Activated B cell treated with CpG ODN at 0.5 μM for 24 hours (primary cell): Measurements from ENCODE around the gene KRTAP10-1. TPM values are rescaled to one million over a fixed set of nuclear protein-coding genes. Genes with fewer than 3 reads are reported as not detected.
"Not testable (repeated sequence)": the region's sequence is repeated elsewhere in the genome, so short reads cannot be mapped to it uniquely, and the experiment has no call there.

Experiments
- ATAC-seq: fragments of 200-7000 bp; cut with Tn5 transposase; one replicate; pipeline ENCODE4 v1.10.0; 2021; ENCODE audit warnings: low read depth, mild to moderate bottlenecking, moderate library complexity
- CTCF ChIA-PET: fragments of 350-600 bp; sonication (Branson Sonifier 250); formaldehyde crosslinking; loops from one replicate; lab custom pipeline; 2021; ENCODE audit warnings: antibody characterized with exemption; lab: Charles Lee
- POLR2A ChIA-PET: fragments of 350-600 bp; sonication (Branson Sonifier 250); formaldehyde crosslinking; loops from one replicate; lab custom pipeline; 2021; ENCODE audit warnings: antibody characterized with exemption; lab: Charles Lee
- DNase-seq: peaks from one replicate; pipeline ENCODE4 v3.0.0; 2022
- H3K27ac Mint-ChIP-seq: one replicate; pipeline ENCODE4 v1.8.0; 2020; ENCODE audit warnings: mixed read lengths
- H3K27me3 Mint-ChIP-seq: one replicate; pipeline ENCODE4 v1.8.0; 2021; ENCODE audit warnings: mixed read lengths
- H3K36me3 Mint-ChIP-seq: one replicate; pipeline ENCODE4 v1.8.0; 2021; ENCODE audit warnings: low read depth, mixed read lengths
- H3K4me1 Mint-ChIP-seq: one replicate; pipeline ENCODE4 v1.8.0; 2021; ENCODE audit warnings: mixed read lengths
- H3K4me3 Mint-ChIP-seq: one replicate; pipeline ENCODE4 v1.8.0; 2020; ENCODE audit warnings: mild to moderate bottlenecking, mixed read lengths
- H3K9me3 Mint-ChIP-seq: one replicate; pipeline ENCODE4 v1.8.0; 2020; ENCODE audit warnings: mixed read lengths
- intact Hi-C: fragments of 100-400 bp; cut with micrococcal nuclease; formaldehyde crosslinking; loops from one replicate; pipeline ENCODE4 v1.15.1; 2024
- total RNA-seq: library from RNA; stranded (reverse); gene quantifications from 2 replicates; pipeline ENCODE4 v1.2.3, GENCODE V29; 2022
- TF ChIP-seq, protein P1 (sequence below): fragments of 200-600 bp; IDR thresholded peaks from one replicate; pipeline ENCODE4 v1.8.0; 2022; ENCODE audit warnings: antibody characterized with exemption, mild to moderate bottlenecking

The KRTAP10-1 gene
- total RNA-seq, 1 donor from 2014 or later, result not detected

DNA sequence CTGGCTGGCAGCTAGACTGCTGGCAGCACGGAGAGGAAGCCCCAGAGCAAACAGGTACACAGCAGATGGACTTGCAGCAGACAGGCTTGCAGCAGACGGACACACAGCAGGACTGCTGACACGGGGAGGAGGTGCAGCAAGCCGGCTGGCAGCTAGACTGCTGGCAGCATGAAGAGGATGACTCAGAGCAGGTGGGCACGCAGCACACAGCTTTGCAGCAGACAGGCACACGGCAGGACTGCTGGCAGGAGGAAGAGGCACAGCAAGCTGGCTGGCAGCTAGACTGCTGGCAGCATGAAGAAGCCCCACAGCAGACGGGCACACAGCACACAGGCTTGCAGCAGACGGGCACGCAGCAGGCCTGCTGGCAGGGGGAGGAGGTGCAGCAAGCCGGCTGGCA, 10.8 kb upstream of the KRTAP10-1 start:
- ATAC-seq (no peak), DNase-seq (no peak)
- POLR2A ChIA-PET, result no interaction called here
- TF ChIP-seq, protein P1, sequence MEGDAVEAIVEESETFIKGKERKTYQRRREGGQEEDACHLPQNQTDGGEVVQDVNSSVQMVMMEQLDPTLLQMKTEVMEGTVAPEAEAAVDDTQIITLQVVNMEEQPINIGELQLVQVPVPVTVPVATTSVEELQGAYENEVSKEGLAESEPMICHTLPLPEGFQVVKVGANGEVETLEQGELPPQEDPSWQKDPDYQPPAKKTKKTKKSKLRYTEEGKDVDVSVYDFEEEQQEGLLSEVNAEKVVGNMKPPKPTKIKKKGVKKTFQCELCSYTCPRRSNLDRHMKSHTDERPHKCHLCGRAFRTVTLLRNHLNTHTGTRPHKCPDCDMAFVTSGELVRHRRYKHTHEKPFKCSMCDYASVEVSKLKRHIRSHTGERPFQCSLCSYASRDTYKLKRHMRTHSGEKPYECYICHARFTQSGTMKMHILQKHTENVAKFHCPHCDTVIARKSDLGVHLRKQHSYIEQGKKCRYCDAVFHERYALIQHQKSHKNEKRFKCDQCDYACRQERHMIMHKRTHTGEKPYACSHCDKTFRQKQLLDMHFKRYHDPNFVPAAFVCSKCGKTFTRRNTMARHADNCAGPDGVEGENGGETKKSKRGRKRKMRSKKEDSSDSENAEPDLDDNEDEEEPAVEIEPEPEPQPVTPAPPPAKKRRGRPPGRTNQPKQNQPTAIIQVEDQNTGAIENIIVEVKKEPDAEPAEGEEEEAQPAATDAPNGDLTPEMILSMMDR, result no peak
- Mint-ChIP-seq H3K36me3 (peaks cover 8% of the 10 kb centered on the region), H3K9me3 (peaks cover 12% of the 10 kb centered on the region), H3K4me3 (no peak overlapping the region), H3K4me1 (peaks cover 8% of the 10 kb centered on the region), H3K27me3 (peaks cover 35% of the 10 kb centered on the region), H3K27ac (peak overlapping the region; percentile 4)
- CTCF ChIA-PET, result no interaction called here
- intact Hi-C loops, result no loop called here

DNA sequence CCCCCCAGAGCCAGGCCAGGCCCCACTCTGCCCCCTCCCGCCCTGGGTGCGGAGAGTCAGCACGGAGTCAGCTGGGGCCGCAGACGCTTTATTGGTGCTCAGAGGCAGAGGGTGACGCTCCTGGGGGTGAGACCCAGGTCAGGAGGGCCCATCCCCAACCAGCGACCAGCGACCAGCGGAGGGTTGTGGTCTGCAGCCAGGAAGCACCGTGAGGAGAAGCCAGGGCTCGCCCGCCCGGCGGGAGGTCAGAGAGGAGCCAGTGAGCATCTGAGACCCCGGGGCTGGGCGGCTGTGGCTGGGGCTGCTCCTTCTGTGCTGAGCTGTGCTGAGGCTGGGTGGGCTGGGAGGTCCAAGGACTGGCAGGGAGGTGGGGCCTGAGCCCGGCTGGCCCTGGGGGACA, 10.3 kb upstream of the KRTAP10-1 start:
- intact Hi-C loops, CTCF ChIA-PET, H3K4me3 Mint-ChIP-seq, DNase-seq, H3K36me3 Mint-ChIP-seq, H3K27ac Mint-ChIP-seq, POLR2A ChIA-PET, ATAC-seq, H3K4me1 Mint-ChIP-seq: not testable (repeated sequence)
- H3K27me3 Mint-ChIP-seq, result peaks cover 35% of the 10 kb centered on the region
- H3K9me3 Mint-ChIP-seq, result peaks cover 17% of the 10 kb centered on the region

DNA sequence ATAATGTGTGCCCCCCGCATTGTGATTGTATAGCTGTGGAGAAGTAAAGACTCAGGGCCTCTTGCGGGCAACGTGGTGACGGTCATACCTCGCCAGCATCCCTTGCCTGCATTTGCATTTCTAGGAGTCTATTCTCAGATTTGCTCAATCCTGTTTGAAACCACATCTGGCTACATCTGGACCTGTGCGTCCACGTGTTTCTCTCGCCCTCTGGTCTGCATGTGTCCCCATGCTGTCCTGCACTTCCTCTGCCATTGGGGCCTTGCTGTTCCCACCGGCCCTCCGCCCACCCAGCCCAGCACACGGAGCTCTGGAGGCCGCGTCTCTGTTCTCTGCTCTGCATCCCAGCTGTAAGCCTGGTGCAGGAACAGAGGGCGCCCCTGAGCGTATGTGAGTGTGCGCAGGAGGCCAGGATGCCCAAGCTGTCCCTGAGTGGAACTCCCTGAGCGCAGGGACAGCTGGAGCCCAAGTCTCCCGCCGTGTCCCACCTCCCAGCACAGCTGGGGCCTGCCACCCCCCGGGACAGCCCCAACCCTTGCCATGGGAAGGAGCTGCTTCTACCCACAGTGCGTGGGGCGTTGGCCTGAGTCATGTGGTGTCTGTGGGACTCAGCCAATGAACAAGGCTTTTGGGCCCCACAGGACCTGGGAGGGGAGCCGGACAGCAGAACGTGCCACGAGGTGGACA, 9.7 kb upstream of the KRTAP10-1 start:
- DNase-seq (peak; percentile 12), ATAC-seq (no peak)
- Mint-ChIP-seq H3K27ac (no peak overlapping the region), H3K36me3 (peaks cover 8% of the 10 kb centered on the region), H3K4me1 (peaks cover 8% of the 10 kb centered on the region), H3K4me3 (no peak overlapping the region), H3K27me3 (peaks cover 35% of the 10 kb centered on the region), H3K9me3 (peaks cover 17% of the 10 kb centered on the region)
- TF ChIP-seq, protein P1, result no peak
- ChIA-PET POLR2A (no interaction called here), CTCF (no interaction called here)
- intact Hi-C loops, result no loop called here

DNA sequence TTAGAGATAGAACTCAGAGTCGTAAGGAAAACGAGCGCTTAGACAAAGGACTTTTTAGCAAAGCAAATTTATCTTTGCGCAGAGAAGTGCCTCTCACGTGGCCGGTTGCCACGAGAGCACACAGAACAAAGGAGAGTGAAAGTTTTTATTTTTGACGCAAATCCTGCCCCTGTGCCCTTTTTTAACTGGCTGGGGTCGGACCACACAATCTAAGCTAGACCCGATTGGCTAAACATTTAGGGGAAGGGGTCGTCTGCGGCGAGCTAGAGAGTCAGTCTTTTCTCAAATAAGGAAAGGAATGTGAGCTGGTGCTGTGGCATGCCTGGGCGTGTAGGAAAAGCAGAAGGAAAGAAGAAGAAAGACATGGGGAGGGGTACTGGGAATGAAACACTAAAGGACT, 8.9 kb upstream of the KRTAP10-1 start:
- Mint-ChIP-seq H3K4me3 (no peak overlapping the region), H3K9me3 (peaks cover 17% of the 10 kb centered on the region), H3K27ac (no peak overlapping the region), H3K36me3 (peaks cover 8% of the 10 kb centered on the region), H3K27me3 (peaks cover 35% of the 10 kb centered on the region), H3K4me1 (peaks cover 8% of the 10 kb centered on the region)
- TF ChIP-seq, protein P1, result no peak
- ChIA-PET CTCF (no interaction called here), POLR2A (no interaction called here)
- DNase-seq (no peak), ATAC-seq (no peak)
- intact Hi-C loops, result no loop called here

DNA sequence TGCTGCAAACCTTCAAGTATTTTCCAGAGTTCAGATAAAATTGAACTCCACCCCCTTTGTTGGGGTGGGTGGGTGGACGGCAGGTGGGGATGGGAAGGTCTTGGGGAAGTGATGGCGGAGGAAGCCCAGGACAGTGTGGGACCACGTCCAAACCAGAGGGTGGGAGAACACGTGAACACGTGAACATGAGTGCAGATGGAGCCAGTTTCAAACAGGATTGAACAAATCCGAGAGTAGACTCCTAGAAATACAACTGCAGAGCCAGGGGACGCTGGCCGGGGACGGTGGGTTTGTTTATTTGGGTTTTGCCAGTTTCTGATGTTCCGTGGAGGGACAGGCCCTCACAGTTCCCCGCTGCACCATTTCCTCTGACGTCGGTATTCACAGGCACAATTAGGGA, 8.4 kb upstream of the KRTAP10-1 start:
- Mint-ChIP-seq H3K27ac (no peak overlapping the region), H3K4me1 (peaks cover 8% of the 10 kb centered on the region), H3K36me3 (peaks cover 8% of the 10 kb centered on the region), H3K9me3 (peaks cover 17% of the 10 kb centered on the region), H3K4me3 (no peak overlapping the region), H3K27me3 (peaks cover 33% of the 10 kb centered on the region)
- ATAC-seq, result no peak
- no peak for DNase-seq
- POLR2A ChIA-PET, result interaction anchor here (0.5 kb wide), 1 partner anchor 1326 kb away, joined by 4 read pairs; no protein-coding TSS in a partner anchor
- TF ChIP-seq, protein P1, result no peak
- intact Hi-C loops, result no loop called here
- CTCF ChIA-PET, result no interaction called here
